NCI-H2227 (cell line): Measurements from ENCODE around the gene ANKK1.

ENCODE experiments used
- DNase-seq: peaks from one replicate; lab custom pipeline; 2025; ENCODE audit not compliant: unreplicated experiment; lab: John Stamatoyannopoulos, UW

The ANKK1 gene

GRCh38 chr11:113387605-113388211 lies at the start of gene ANKK1:
TSS of gene ANKK1 (plus strand) at chr11:113387779. CDS start at chr11:113387885, 106 bp downstream.
- DNase-seq = no peak

- no peak for DNase-seq
These were observed 48.8 kb upstream of the ANKK1 start for GRCh38 chr11:113338730-113339129.

GRCh38 chr11:113339929-113340589 lies 47.5 kb upstream of the ANKK1 start:
- no peak for DNase-seq

GRCh38 chr11:113341388-113342165 lies 46.0 kb upstream of the ANKK1 start:
- DNase-seq = no peak

- no peak for DNase-seq
These were observed 41.6 kb upstream of the ANKK1 start for GRCh38 chr11:113345978-113346377.

- no peak for DNase-seq
These were observed 38.1 kb upstream of the ANKK1 start for GRCh38 chr11:113349528-113349927.

GRCh38 chr11:113350336-113351067 lies 37.1 kb upstream of the ANKK1 start:
- no peak for DNase-seq

GRCh38 chr11:113351068-113351450 lies 36.5 kb upstream of the ANKK1 start:
- no peak for DNase-seq

- DNase-seq = no peak
These were observed 36.1 kb upstream of the ANKK1 start for GRCh38 chr11:113351480-113351879.

- no peak for DNase-seq
These were observed 31.4 kb upstream of the ANKK1 start for GRCh38 chr11:113356203-113356602.

GRCh38 chr11:113363406-113363805 lies 24.2 kb upstream of the ANKK1 start:
- DNase-seq = no peak

- no peak for DNase-seq
These were observed 23.5 kb upstream of the ANKK1 start for GRCh38 chr11:113363996-113364641.

GRCh38 chr11:113365895-113366294 lies 21.7 kb upstream of the ANKK1 start:
- DNase-seq = no peak

- no peak for DNase-seq
These were observed 18.2 kb upstream of the ANKK1 start for GRCh38 chr11:113369411-113369810.

GRCh38 chr11:113370634-113371033 lies 16.9 kb upstream of the ANKK1 start:
- DNase-seq = no peak

GRCh38 chr11:113372309-113372708 lies 15.3 kb upstream of the ANKK1 start:
- no peak for DNase-seq

- DNase-seq = no peak
These were observed 14.3 kb upstream of the ANKK1 start for GRCh38 chr11:113373306-113373705.

GRCh38 chr11:113373981-113374560 lies 13.5 kb upstream of the ANKK1 start:
- no peak for DNase-seq

GRCh38 chr11:113375402-113375801 lies 12.2 kb upstream of the ANKK1 start:
- no peak for DNase-seq

- DNase-seq = no peak
These were observed 11.4 kb upstream of the ANKK1 start for GRCh38 chr11:113376156-113376555.
